ENCODE data around the gene AMH.

The AMH gene

DNA sequence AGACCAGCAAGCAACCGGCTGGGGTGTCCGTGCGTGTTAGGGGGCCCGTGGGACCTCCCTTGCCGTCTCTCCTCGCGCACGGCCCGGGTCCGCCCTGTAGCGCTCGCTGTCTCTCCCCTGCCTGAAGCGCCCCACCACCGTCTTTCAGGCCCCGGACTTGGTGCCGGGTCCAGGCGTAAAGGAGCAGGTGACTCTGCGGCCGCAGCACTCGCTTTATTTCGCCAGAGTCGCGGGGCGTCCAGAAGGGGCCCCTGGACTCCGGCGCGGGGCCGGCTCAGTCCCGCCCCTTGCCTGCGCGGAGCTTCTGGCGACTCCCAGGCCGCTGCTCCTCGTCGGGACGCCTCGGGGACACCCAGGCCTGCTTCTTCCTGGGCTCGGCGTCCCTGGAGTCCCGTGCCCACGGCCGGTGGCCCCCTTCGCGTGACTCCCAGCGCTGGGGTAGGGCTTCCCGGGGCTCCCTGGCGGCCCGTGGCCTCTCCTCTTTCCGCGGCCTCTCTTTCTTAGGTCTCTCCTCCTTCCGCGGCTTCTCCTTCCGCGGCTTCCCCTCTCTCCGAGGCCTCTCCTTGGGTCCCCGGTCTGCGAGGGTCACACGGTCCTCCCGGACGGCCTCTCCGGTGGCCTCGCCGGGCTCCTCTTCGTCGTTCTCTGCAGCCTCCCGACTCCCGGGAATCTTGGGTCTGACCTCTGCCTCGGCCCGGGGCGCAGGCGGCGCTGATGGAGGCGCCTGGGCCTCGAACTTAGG is 3.1 kb downstream of the AMH start:
- no peak overlapping the region for H3K27ac ChIP-seq

GRCh38 chr19:2252797-2253105 is 3.6 kb downstream of the AMH start:
- H3K27ac ChIP-seq, result no peak overlapping the region
- TF ChIP-seq, protein P1, sequence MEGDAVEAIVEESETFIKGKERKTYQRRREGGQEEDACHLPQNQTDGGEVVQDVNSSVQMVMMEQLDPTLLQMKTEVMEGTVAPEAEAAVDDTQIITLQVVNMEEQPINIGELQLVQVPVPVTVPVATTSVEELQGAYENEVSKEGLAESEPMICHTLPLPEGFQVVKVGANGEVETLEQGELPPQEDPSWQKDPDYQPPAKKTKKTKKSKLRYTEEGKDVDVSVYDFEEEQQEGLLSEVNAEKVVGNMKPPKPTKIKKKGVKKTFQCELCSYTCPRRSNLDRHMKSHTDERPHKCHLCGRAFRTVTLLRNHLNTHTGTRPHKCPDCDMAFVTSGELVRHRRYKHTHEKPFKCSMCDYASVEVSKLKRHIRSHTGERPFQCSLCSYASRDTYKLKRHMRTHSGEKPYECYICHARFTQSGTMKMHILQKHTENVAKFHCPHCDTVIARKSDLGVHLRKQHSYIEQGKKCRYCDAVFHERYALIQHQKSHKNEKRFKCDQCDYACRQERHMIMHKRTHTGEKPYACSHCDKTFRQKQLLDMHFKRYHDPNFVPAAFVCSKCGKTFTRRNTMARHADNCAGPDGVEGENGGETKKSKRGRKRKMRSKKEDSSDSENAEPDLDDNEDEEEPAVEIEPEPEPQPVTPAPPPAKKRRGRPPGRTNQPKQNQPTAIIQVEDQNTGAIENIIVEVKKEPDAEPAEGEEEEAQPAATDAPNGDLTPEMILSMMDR (IDR thresholded peaks at IDR 0.05), result no peak

More for the DNA sequence above, 3.1 kb downstream of the AMH start:
- TF ChIP-seq, protein P1 (IDR thresholded peaks at IDR 0.05), result no peak
- no peak for TF ChIP-seq ZFX (IDR thresholded peaks at IDR 0.05; ENCODE audit: borderline replicate concordance)

GRCh38 chr19:2253106-2254063 is 4.3 kb downstream of the AMH start:
- no peak for TF ChIP-seq ZFX (IDR thresholded peaks at IDR 0.05; ENCODE audit: borderline replicate concordance)
- TF ChIP-seq, protein P1 (IDR thresholded peaks at IDR 0.05), result 0 out of 2 replicates have a peak, but pooled peaks have one; percentile 14
- no peak overlapping the region for H3K27ac ChIP-seq

GRCh38 chr19:2254064-2254872 is 5.1 kb downstream of the AMH start:
- TF ChIP-seq, protein P1 (IDR thresholded peaks at IDR 0.05), result no peak
- TF ChIP-seq ZFX (IDR thresholded peaks at IDR 0.05; ENCODE audit: borderline replicate concordance), result no peak
- no peak overlapping the region for H3K27ac ChIP-seq

- TF ChIP-seq, protein P1 (IDR thresholded peaks at IDR 0.05), result no peak
- TF ChIP-seq ZFX (IDR thresholded peaks at IDR 0.05; ENCODE audit: borderline replicate concordance), result no peak
- H3K27ac ChIP-seq, result no peak overlapping the region
Measured at GRCh38 chr19:2255112-2255845, 6.2 kb downstream of the AMH start.

DNA sequence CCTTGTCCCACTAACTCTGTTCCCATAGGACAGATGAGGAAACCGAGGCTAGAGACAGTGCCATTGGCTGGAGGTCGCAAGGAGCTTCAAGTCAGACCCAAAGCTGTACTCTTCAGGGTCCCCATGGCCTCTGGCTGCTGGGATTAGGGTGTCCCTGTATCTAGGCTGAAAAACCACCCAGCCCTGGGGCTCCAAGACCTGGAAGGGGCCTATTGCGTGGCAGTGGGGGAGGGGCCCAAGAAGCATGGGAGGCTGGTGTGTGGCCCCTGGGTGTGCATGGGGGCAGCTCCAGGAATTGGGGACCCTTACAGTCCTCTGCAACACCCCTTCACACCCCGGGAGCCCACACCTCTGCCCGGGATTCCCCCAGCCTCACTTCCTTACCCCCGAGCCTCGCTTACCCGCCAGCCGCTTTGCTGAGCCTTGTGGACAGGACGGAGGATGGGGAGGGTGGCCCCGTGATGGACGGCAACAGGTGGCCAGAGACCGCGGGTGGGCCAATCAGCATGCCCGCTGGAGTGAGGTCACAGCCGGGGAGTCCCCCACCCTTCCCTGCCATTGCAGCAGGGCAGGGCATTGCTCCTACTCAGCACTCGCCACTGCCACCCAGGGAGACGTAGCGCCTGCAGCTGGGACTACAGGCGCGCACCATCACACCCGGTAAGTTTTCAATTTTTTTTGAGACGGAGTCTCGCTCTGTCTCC is 7.0 kb downstream of the AMH start, which contains the start of gene JSRP1:
Gene JSRP1 (minus strand): TSS at position 436 of the 704 bp plus-strand sequence. CDS start 1,103 bp downstream, outside the sequence.
- no peak within 1 kb of the TSS for H3K27ac ChIP-seq
- no peak for TF ChIP-seq ZFX (IDR thresholded peaks at IDR 0.05; ENCODE audit: borderline replicate concordance)
- TF ChIP-seq, protein P1 (IDR thresholded peaks at IDR 0.05), result no peak

All from 22Rv1 (cell line).